Measurements from ENCODE around the gene GPRC5B. TPM values are rescaled to one million over a fixed set of nuclear protein-coding genes. Genes with fewer than 3 reads are reported as not detected.

GPRC5B gene
- total RNA-seq, 1 experiment from 2014 or later = 137 TPM

- Histone ChIP-seq H2BK120ac (ENCODE audit: low read depth, low read length, poor library complexity, severe bottlenecking) (no peak overlapping the region), H3K27me3 (ENCODE audit: insufficient read depth, low read length) (no peaks in the 10 kb centered on the region), H3K79me1 (ENCODE audit: insufficient read depth, low read depth, low read length, poor library complexity, severe bottlenecking) (no peaks in the 10 kb centered on the region), H2BK20ac (ENCODE audit: low read depth, low read length, poor library complexity, severe bottlenecking) (no peak overlapping the region), H3K23ac (ENCODE audit: insufficient read length, low read depth, low read length) (no peak overlapping the region), H3K14ac (ENCODE audit: insufficient read depth, low read length) (no peak overlapping the region), H3K4ac (ENCODE audit: low read depth, low read length) (no peak overlapping the region), H4K91ac (ENCODE audit: insufficient read length, low read depth, low read length) (no peak overlapping the region), H4K5ac (ENCODE audit: insufficient read length, low read depth, low read length) (no peak overlapping the region), H3K18ac (ENCODE audit: insufficient read length, low read depth, low read length) (no peak overlapping the region), H4K20me1 (ENCODE audit: control insufficient read depth, insufficient read depth, insufficient read length) (no peaks in the 10 kb centered on the region), H3K4me2 (ENCODE audit: insufficient read depth, insufficient read length, low read length) (no peak overlapping the region), H3K56ac (ENCODE audit: insufficient read length, low read depth, low read length) (no peak overlapping the region), H3K9ac (ENCODE audit: extremely low read depth, insufficient read length, low read length) (no peak overlapping the region), H3T11ph (ENCODE audit: low read length) (no peak overlapping the region), H2BK12ac (ENCODE audit: insufficient read length, low read depth, low read length) (no peak overlapping the region), H2AFZ (ENCODE audit: low read length) (no peak overlapping the region), H3K4me1 (ENCODE audit: insufficient read depth, low read length) (no peaks in the 10 kb centered on the region), H3K23me2 (ENCODE audit: insufficient read length, low read depth, low read length, poor library complexity, severe bottlenecking) (no peaks in the 10 kb centered on the region), H2BK5ac (ENCODE audit: insufficient read length, low read length) (no peak overlapping the region), H2AK5ac (ENCODE audit: insufficient read length, low read length) (no peak overlapping the region), H2BK15ac (ENCODE audit: low read depth, low read length) (no peak overlapping the region), H4K8ac (replicated peaks; ENCODE audit: insufficient read length, low read depth, low read length) (no peak overlapping the region), H3K9me3 (ENCODE audit: control insufficient read depth, low read depth, low read length) (no peaks in the 10 kb centered on the region), H3K79me2 (ENCODE audit: insufficient read depth, low read length) (no peaks in the 10 kb centered on the region), H3K27ac (ENCODE audit: insufficient read length, low read depth, low read length) (no peak overlapping the region)
- no CpG with 5 or more reads among the region's 6 CpGs for WGBS (ENCODE audit: extremely low coverage, insufficient read length, low lambda C conversion rate)
- Mint-ChIP-seq H3K27me3 (ENCODE audit: low read depth) (peaks cover 5% of the 10 kb centered on the region; the same call in 1 of the 2 replicates), H3K36me3 (ENCODE audit: insufficient read depth in 1 of 3, low read depth in 3 of 3) (no peaks in the 10 kb centered on the region), H3K9me3 (no peaks in the 10 kb centered on the region), H3K27ac (no peak overlapping the region), H3K4me3 (no peak overlapping the region), H3K4me1 (peaks cover under 1 to 5% of the 10 kb centered on the region in 2 experiments; a peak in 2 of 4 replicates)
- DNase-seq = peak; percentile 24
- TF ChIP-seq CTCF (conservative IDR thresholded peaks at IDR 0.05) = no peak
Measured at GRCh38 chr16:19933740-19934139, 49.1 kb upstream of the GPRC5B start.

Data from H9 (cell line).